CD4-positive, alpha-beta T cell treated with Interleukin-21 for 1 hour (primary cell): Measurements from ENCODE around the gene KRTAP4-9.
"Not testable (repeated sequence)": the region's sequence is repeated elsewhere in the genome, so short reads cannot be mapped to it uniquely, and the experiment has no call there.

Experiments used
- DNase-seq: peaks from one replicate; pipeline ENCODE4 v3.0.0-alpha.2; 2020

The KRTAP4-9 gene

DNA sequence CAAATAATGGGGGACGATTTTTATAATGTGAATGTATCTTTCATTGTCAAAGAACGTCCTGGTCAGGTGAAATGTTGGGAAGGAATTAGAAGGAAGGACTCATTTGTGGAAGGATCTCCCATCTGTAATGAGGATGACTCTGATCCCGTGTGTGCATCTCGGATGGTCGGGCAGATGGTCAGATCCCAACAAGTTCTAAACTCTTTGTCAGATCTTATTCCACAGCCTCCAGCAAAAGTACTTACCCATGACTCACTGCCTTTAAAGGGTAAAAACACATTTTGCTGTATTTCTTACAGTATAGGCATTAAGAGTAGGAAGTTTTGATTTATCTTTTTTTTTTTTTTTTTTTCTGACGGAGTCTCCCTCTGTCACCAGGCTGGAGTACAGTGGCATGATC, 6.7 kb upstream of the KRTAP4-9 start:
- no peak for DNase-seq

DNA sequence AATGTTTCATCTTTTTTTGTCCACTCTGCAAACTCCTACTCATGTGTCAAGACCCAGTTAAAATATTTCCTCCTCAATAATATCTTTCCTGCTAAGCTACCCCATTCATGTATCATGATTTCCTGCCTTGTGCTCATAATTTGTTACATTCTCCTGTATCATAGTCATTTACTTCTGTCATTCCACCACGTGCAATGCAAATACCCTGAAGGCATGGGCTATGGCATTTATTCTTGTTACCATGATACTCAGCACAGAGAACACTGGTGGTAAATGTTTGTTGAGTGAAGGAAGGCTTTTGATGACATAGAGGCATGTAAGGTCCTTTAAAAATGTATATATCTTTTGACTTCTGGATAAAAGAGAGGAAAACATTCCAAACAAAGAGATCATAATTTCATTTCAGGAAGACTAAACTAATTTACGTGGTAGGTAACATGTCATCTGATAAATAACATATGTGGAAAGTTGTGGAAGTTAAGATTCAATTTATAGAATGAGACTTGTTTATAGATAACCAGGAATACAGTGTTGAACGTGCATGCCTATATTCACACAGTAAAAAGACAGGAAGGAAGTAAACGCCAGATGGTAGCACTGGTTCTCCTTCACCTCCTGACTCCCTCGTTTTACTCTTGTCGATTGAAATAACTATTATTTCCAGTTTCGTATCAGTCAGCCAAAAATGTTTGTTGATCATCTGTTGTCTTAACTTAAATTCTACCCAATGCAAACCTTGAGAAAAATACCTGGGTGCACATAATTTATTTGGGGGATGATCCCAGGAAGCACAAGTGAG, 5.3 kb upstream of the KRTAP4-9 start:
- DNase-seq, result not testable (repeated sequence)

DNA sequence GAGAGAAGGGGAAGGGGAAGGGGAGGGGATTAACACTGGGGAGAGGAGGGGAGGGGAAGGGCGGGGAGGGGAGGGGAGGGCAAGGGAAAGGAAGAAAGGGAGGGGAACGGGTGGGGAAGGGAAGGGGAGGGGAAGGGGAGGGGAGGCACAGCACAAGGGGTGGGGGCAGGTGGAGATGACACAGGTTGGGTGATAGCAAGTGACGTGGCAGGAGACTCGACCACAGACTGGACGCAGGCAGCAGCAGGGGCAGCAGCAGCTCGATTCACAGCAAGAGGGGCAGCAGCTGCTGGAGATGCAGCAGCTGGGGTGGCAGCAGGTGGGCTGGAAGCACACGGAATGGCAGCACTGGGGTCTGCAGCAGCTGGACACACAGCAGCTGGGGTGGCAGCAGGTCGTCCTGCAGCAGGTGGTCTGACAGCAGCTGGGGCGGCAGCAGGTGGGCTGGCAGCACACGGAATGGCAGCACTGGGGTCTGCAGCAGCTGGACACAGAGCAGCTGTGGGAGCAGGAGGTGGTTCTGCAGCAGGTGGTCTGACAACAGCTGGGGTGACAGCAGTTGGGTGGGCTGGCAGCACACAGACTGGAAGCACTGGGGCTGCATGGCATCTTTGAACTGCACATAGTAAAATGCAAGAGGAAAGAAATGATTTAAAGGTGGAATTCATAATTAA, 3.5 kb upstream of the KRTAP4-9 start, which contains the start of gene KRTAP4-16:
Gene KRTAP4-16 (minus strand): TSS at position 624 of the 674 bp plus-strand sequence. CDS start 0 bp downstream, at position 624.
- no peak for DNase-seq

DNA sequence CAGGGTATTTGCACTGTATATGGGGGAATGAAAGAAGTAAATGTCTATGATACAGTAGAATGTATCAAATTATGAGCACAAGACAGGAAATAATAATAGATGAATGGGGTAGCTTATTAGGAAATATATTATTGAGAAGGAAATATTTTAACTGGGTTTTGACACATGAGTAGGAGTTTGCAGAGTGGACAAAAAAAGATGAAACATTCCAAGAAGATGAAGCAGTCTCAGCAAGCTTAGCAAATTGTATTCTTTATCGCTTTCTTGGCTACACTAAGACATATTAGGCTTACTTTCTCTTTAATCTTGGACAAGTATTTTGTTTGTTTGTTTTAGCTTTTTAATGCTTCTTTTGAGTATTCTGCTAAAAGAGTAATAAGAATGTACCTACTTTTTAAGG, 1.3 kb upstream of the KRTAP4-9 start:
- DNase-seq, result no peak

DNA sequence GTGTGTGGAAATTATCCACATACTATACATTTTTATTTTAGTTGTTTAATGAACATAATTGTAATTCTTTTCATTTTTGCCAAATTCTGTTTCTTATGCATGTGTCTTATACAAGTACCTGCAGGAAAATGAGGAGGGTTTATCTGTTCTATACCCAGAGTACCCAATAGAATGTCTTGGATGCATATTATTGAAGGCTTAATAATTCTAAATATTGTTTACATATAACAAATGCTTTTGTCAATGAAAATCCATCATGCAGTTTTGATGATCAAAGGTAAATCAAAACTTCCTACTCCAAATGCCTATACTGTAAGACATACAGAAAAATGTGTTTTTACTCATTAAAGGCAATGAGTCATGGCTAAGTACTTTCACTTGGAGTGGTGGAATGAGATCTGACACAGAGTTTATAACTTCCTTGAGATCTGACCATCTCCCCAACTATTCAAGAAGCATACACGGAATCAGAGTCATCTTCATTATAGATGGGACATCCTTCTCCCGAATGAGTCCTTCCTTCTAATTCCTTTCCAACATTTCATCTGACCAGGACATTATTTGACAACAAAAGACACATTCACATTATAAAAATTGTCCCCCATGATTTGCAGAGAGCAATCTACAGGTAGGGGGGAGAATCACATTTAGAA, 677 bp upstream of the KRTAP4-9 start:
- not testable (repeated sequence) for DNase-seq

DNA sequence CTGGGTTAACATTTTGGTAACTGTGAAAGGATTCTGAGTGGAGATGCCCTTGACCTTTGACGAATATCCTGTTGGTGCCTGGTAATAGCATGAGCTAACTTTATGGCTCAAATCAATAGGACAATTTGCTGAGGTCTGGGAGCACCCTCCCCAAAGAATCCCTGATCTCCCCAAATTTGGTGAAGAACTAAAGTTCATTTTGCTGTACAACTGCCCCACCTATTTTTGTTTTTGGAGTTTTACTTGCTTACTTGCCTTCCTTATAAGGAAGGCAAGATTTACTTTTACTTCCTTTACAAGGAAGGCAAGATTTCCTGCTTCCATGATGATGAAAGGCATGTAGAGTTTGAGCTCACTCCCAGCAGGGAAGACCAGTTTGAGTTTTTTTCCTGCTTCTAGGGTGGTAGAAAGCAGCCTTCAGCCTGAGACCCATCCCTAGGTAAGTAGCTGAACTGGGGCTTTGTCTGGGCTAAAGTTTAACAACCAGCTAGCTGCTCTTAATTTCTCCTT, 2.8 kb downstream of the KRTAP4-9 start:
- DNase-seq, result no peak

DNA sequence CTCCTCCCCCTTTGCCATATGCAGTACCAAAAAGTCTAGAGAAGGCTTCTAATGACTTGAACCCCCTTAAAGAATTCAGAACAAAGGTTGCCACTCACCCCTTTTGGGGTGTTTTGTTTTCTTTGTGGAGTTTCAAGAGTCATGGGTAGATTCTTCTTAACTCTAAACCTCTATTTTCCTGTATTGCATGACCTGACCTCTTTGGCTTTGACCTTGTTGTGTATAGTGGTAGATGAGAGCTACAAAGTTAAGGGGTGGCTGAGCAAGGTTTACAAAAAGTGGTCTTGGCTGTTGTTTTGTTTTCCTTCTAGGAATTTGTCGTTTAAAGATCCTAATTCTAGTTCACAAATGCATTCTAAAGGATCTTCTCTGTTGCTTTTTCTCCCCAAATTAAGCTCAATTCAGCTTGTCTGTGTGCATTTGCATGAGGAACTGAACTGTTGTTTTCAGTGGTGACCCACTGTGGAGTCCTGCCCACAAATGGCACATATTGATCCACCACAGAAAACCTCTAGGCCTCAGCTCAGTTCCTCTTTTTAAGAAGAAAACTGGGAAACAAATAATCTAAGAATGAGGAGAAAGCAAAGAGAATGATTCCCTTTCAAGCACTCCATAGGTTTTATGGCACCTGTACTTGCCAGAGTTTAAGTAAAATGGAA, 3.7 kb downstream of the KRTAP4-9 start:
- DNase-seq, result not testable (repeated sequence)

DNA sequence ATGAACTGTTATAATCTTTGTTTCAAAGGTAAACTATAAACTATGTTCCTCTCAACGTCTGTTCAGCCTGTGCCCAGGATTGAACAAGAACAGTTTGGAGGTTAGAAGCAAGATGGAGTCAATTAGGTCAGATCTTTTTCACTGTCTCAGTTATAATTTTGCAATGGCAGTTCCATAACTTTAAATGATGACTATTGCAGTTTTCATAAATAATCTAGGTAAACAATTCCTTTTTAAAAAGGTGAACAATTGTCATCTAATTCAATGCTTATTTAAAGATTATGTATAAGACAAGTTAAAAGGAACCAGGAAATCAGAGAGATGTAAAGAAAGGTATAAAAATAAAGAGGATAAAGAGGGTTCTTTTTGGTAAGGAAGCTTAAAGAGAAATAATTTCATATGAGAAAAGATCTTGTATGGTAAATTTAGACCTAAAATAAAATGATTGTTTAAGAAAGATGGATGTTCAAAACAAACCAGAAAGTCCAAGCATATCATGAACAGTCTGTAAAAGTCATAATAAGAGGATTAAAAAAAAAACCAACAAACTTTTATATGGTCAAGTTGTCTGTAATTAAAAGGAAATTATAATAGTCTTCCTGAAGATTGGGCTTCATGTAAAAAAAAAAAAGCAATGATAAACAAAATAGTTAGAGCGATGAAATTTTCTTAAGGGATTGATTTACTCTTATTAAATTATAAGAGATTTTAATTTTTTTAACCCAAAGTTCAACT, 6.1 kb downstream of the KRTAP4-9 start:
- no peak for DNase-seq

DNA sequence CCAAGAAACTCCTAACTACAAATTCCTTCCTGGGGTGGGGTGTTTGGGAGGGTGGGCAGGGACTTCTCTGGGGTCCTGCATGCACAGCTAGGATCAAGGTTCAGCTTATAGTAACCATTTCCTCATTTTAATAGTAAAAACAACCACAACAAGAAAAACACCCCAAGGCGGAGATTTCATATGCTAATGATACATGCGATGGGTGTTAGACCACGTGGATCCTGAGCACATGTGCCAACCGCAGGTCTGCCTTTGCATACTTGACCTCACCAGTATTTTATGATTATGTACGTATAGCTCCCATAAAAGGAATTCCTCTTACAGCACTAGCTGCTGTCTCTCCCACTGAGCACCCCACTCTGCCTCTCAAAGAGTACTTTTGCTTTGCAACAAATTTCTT, 11.1 kb downstream of the KRTAP4-9 start:
- DNase-seq, result no peak

DNA sequence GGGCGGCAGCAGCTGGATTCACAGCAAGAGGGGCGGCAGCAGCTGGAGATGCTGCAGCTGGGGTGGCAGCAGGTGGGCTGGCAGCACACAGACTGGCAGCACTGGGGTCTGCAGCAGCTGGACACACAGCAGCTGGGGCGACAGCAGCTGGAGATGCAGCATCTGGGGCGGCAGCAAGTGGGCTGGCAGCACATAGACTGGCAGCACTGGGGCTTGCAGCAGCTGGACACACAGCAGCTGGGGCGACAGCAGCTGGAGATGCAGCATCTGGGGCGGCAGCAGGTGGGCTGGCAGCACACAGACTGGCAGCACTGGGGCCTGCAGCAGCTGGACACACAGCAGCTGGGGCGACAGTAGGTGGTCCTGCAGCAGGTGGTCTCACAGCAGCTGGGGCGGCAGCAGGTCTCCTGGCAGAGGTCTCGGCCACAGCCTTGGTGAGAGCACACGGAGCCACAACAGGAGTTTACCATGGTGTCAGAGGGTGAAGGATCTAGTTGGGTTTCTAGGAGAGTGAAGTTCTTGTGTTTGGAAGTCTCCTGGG, 12.7 kb downstream of the KRTAP4-9 start, which contains the start of gene KRTAP4-11:
Gene KRTAP4-11 (minus strand): TSS at position 528 of the 541 bp plus-strand sequence. CDS start 58 bp downstream, at position 470.
- not testable (repeated sequence) for DNase-seq

DNA sequence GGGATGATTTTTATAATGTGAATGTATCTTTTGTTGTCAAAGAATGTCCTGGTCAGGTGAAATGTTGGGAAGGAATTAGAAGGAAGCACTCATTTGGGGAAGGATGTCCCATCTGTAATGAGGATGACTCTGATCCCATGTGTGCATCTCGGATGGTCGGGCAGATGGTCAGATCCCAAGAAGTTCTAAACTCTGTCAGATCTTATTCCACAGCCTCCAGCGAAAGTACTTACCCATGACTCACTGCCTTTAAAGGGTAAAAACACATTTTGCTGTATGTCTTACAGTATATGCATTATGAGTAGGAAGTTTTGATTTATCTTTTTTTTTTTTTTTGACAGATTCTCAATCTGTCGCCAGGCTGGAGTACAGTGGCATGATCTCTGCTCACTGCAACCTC, 13.5 kb downstream of the KRTAP4-9 start:
- DNase-seq, result no peak

DNA sequence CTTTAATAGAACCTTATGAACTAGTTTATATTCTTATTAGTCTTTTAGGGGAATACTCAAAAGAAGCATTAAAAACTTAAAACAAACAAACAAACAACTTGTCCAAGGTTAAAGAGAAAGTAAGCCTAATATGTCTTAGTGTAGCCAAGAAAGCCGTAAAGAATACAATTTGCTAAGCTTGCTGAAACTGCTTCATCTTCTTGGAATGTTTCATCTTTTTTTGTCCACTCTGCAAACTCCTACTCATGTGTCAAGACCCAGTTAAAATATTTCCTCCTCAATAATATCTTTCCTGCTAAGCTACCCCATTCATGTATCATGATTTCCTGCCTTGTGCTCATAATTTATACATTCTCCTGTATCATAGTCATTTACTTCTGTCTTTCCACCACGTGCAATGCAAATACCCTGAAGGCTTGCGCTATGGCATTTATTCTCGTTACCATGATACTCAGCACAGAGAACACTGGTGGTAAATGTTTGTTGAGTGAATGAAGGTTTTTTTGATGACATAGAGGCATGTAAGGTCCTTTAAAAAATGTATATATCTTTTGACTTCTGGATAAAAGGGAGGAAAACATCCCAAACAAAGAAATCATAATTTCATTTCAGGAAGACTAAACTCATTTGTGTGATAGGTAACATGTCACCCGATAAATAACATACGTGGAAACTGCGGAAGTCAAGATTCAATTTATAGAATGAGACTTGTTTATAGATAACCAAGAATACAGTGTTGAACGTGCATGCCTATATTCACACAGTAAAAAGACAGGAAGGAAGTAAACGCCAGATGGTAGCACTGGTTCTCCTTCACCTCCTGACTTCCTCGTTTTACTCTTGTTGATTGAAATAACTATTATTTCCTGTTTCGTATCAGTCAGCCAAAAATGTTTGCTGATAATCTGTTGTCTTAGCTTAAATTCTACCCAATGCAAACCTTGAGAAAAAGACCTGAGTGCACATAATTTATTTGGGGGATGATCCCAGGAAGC, 14.8 kb downstream of the KRTAP4-9 start:
- DNase-seq, result peak; percentile 29

DNA sequence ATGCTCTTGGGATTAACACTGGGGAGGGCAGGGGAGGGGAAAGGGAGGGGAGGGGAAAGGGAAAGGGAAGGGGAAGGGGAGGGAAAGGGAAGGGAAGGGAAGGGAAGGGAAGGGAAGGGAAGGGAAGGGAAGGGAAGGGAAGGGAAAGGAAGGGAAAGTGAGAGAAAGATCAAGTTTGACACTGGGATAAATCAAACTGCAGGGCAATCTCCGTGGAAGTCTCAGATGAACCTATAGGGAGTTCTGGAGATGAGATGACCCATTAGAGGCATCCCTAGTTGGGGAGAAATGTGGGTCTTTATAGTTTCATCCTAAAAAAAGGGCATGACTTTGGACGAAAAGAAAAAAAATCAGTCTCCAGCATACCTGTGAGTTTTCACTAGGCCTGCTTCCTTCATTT, 16.6 kb downstream of the KRTAP4-9 start:
- no peak for DNase-seq

DNA sequence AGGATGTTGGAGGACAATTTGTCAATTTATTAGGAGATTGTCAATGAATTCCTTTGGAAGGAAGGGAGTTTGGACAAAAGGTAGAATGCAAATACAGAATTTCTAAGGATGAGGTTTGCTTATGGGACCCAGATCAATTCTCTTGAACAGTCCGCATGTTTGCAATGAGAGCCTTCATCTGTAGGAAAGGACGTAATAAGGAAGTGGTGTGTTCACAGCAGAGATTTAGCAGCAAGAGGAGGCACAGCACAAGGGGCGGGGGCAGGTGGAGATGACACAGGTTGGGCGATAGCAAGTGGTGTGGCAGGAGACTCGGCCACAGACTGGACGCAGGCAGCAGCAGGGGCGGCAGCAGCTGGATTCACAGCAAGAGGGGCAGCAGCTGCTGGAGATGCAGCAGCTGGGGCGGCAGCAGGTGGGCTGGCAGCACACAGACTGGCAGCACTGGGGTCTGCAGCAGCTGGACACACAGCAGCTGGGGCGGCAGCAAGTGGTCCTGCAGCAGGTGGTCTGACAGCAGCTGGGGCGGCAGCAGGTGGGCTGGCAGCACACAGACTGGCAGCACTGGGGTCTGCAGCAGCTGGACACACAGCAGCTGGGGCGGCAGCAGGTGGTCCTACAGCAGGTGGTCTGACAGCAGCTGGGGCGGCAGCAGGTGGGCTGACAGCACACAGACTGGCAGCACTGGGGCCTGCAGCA, 18.3 kb downstream of the KRTAP4-9 start:
- DNase-seq, result not testable (repeated sequence)

DNA sequence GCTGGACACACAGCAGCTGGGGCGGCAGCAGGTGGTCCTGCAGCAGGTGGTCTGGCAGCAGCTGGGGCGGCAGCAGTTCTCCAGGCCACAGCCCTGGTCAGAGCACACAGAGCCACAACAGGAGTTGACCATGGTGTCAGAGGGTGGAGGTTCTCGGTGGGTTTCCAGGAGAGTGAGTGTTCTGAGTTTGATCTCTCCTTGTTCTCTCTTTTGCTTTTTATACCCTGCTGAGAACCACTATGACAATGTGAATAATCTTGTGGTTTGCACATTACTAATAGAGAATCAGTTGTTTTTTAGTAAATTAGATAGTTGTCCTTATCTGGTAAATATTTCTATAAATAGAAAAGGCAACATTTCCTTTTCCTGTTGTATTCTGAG, 18.8 kb downstream of the KRTAP4-9 start, which contains the start of gene KRTAP4-12:
Gene KRTAP4-12 (minus strand): TSS at position 192 of the 381 bp plus-strand sequence. CDS start 60 bp downstream, at position 132.
- DNase-seq, result not testable (repeated sequence)

DNA sequence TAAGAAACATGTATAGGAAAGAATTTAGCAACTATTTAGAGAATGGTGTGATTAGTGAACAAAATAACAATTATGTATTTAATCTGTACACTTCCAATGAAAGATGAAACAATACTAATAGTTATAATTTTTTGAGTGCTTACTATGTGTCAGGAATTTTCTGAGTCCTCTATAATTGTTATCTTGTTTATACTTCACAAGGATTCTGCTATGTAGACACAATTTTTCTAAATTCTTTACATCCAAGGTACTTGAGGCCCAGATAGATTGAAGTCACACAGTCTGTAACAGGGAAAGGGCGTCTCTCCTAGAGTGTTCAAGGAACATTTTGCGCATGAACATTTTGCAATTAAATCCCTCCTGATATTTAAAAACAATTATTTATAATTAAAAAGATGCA, 19.9 kb downstream of the KRTAP4-9 start:
- DNase-seq, result no peak

DNA sequence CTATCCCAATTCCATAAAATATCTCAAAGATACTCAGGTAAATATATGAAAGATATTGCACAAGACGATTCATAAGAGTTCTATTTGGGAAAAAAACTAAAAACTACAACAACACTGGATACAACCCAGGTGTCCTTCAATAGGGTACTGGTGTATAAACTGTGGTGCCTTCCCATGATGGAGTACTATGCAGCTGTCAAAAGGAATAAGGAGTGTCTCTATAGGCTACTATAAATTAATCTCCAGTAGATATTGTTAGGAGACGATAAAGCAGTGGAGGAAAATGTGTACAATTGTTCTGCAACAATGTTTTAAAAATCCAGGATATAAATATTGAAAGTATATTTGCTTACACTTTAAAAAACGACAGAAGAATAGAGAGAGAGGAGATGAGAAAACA, 21.2 kb downstream of the KRTAP4-9 start:
- no peak for DNase-seq

DNA sequence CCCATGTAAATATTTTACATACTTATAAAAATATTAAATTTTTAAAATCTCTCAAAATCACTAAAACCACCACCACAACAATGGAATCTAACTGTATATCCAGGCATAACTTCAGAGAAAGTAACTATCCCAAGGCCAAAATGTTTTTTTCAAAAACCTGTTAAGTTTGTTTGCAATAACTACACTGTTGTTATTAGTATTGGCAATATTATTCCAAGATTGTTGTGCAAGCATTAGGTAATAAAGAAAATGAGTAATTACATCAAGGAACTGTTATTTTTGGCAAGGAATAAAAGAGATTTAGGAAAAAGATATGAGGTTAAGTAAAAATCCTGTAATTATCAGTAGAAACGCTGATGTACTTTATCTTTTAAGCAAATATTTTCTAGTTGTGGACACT, 22.2 kb downstream of the KRTAP4-9 start:
- DNase-seq, result no peak

DNA sequence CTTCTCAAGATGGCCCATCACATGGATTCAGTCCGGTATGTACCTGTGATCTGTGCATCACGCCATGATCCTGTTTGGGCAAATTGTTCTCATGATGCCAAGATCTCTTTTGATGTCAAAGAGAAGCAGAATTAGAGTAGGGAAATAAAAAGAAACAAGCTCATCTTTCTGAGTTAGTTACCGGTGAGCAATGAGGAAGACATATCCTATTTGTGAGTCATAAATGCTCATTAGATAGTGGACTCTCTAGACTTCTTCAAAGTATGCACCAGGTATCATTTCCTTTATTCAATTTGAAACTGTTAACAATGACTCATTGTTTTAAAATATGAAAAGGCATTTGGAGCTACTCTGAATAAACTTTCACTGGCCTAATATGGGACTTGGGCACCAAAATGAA, 26.8 kb downstream of the KRTAP4-9 start:
- DNase-seq, result no peak
